BE2C (cell line): ENCODE results near the gene SLC22A15.
"Not testable (repeated sequence)": the region's sequence is repeated elsewhere in the genome, so short reads cannot be mapped to it uniquely, and the experiment has no call there.

Experiments used
- DNase-seq: peaks from one replicate; pipeline ENCODE4 v3.0.0-alpha.2; 2020
- H3K27me3 ChIP-seq: fragments of 250-450 bp; sonication (Bioruptor Pico); 2 replicates; pipeline ENCODE4 v1.5.1; 2020; ENCODE audit warnings: mild to moderate bottlenecking
- H3K36me3 ChIP-seq: fragments of 250-450 bp; sonication (Bioruptor Pico); 2 replicates; pipeline ENCODE4 v1.5.1; 2020; ENCODE audit warnings: mild to moderate bottlenecking
- H3K4me1 ChIP-seq: fragments of 250-450 bp; sonication (Bioruptor Pico); 2 replicates; pipeline ENCODE4 v1.5.1; 2020
- H3K4me3 ChIP-seq: 2 replicates; pipeline ENCODE4 v1.5.1; 2011; ENCODE audit warnings: low read depth, low read length
- H3K9me3 ChIP-seq: fragments of 250-450 bp; sonication (Bioruptor Pico); 2 replicates; pipeline ENCODE4 v1.5.1; 2020
- TF ChIP-seq, protein P1 (sequence below): IDR thresholded peaks from 2 replicates; pipeline ENCODE4 v1.5.1; 2012; ENCODE audit warnings: mild to moderate bottlenecking, low read depth, low read length

The SLC22A15 gene

DNA sequence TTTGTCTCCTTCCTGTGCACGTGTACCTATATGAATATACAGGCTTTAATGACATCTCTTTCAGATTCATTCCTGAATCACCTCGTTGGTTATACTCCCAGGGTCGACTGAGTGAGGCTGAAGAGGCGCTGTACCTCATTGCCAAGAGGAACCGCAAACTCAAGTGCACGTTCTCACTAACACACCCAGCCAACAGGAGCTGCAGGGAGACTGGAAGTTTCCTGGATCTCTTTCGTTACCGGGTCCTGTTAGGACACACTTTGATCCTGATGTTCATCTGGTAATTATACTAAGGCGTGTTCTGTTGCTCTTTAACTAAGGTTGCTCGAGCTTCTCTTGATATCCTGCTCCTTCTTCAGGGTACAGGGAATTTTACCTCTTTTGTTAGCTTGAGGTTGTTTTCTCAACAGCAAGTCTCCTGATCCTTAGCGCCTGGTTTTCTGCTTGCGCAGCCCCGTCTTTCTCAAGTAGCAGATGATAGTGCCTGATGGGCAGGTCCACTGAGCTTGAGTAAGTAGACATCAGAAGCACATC, 55.1 kb downstream of the SLC22A15 start:
- H3K36me3 ChIP-seq = no peaks in the 10 kb centered on the region

DNA sequence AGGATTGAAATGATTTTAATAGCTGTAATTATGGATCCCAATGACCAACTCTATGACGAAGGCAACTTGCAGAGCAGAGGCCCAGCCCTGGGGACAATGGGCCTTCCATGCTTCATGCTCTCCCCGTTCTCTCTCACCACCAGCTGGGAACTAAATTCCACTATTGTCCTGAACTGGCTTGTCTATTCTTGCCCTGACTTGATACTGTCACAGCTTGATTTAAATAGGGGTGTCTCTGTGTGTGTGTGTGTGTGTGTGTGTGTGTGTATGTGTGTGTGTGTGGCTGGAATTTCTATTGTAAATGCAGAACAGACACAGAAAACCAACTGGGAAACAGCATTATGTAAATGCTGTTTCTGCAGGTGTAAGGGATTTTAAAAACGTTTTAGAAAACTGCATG, 57.0 kb downstream of the SLC22A15 start:
- H3K4me1 ChIP-seq = no peaks in the 10 kb centered on the region
- H3K9me3 ChIP-seq = no peaks in the 10 kb centered on the region
- no peaks in the 10 kb centered on the region for H3K36me3 ChIP-seq
- peaks cover 7% of the 10 kb centered on the region for H3K27me3 ChIP-seq
- TF ChIP-seq, protein P1, sequence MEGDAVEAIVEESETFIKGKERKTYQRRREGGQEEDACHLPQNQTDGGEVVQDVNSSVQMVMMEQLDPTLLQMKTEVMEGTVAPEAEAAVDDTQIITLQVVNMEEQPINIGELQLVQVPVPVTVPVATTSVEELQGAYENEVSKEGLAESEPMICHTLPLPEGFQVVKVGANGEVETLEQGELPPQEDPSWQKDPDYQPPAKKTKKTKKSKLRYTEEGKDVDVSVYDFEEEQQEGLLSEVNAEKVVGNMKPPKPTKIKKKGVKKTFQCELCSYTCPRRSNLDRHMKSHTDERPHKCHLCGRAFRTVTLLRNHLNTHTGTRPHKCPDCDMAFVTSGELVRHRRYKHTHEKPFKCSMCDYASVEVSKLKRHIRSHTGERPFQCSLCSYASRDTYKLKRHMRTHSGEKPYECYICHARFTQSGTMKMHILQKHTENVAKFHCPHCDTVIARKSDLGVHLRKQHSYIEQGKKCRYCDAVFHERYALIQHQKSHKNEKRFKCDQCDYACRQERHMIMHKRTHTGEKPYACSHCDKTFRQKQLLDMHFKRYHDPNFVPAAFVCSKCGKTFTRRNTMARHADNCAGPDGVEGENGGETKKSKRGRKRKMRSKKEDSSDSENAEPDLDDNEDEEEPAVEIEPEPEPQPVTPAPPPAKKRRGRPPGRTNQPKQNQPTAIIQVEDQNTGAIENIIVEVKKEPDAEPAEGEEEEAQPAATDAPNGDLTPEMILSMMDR = no peak
- DNase-seq = no peak
- H3K4me3 ChIP-seq = no peak overlapping the region

More for the DNA sequence above, 55.1 kb downstream of the SLC22A15 start:
- H3K27me3 ChIP-seq = peaks cover 10% of the 10 kb centered on the region
- H3K4me3 ChIP-seq = no peak overlapping the region
- H3K9me3 ChIP-seq = no peaks in the 10 kb centered on the region
- no peaks in the 10 kb centered on the region for H3K4me1 ChIP-seq
- DNase-seq = no peak
- TF ChIP-seq, protein P1 = no peak

DNA sequence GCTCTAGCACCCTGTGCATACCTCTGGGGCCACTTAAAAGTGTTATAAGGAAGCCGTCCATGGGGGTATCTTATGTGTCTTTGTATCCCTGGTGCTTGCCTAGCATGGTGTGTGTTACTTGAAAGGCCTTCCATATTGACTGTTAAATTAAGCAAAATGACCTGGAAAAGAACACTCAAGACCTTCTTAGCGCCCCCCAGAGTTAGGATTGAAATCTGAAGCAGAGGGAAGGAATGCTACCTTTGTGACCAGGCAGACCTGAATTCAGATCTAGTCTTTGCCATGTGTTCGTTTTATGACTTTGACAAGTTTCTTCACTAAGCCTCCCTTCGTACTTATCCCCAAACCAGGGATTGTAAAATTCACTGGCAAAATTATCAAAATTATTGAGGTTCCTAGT, 59.9 kb downstream of the SLC22A15 start:
- H3K9me3 ChIP-seq = no peaks in the 10 kb centered on the region
- H3K4me1 ChIP-seq = no peaks in the 10 kb centered on the region
- DNase-seq = no peak
- no peak overlapping the region for H3K4me3 ChIP-seq
- H3K36me3 ChIP-seq = no peaks in the 10 kb centered on the region
- TF ChIP-seq, protein P1 = no peak
- H3K27me3 ChIP-seq = no peaks in the 10 kb centered on the region; the same call in 1 of the 2 replicates

DNA sequence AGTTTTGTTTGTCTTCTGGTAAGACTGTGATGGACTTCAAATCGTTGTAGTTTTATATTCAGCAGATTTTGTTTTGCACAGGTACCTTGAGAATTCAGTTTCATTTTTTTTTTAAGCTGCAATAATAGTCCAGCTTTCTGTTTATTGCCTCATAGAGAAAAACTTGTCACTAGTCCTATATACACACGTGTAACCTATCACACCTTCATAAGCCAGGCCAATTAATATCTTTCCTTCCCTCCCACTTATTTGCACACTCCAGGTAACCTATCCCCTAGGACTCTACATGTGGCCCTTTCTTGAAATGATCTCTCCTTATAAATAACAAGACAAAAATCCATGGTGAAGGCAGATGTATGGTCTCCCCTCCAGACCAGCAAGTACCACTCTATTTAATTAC, 62.4 kb downstream of the SLC22A15 start:
- no peaks in the 10 kb centered on the region for H3K27me3 ChIP-seq
- H3K9me3 ChIP-seq = no peaks in the 10 kb centered on the region
- no peaks in the 10 kb centered on the region for H3K36me3 ChIP-seq
- H3K4me1 ChIP-seq = no peaks in the 10 kb centered on the region
- DNase-seq = no peak
- no peak overlapping the region for H3K4me3 ChIP-seq
- TF ChIP-seq, protein P1 = no peak

DNA sequence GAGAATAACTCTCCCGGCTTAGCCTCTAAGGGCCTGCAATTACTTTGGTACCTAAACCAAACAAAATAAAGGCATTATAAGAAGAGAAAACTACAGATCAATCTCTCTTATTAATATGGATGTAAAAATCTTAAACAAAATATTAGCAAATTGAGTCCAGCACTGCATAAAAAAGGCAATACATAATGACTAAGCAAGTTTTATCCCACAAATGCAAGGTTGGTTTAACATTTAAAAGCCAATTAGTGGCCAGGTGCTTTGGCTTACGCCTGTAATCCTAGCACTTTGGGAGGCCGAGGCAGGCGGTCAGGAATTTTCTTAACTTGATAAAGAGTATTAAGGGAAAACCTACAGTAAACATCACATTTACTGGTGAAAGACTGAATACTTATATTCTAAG, 67.8 kb downstream of the SLC22A15 start:
- TF ChIP-seq, protein P1 = no peak
- Histone ChIP-seq H3K9me3 (no peaks in the 10 kb centered on the region), H3K4me1 (no peaks in the 10 kb centered on the region), H3K27me3 (peaks cover 8% of the 10 kb centered on the region), H3K36me3 (no peaks in the 10 kb centered on the region), H3K4me3 (no peak overlapping the region)
- DNase-seq = no peak

DNA sequence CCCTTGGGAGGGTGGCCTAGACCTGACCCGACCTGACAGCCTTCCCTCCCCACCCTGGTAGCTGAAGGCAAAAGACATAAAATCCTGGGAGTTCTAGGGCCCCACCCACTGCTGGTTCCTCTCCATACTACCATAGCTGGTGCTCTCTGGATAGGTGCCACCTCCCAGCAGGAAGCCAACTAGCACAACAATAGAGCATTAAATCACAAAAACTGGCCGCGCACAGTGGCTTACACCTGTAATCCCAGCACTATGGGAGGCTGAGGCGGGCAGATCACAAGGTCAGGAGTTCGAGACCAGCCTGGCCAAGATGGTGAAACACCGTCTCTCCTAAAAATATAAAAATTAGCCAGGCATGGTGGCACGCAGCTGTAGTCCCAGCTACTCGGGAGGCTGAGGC, 70.6 kb downstream of the SLC22A15 start:
- H3K27me3 ChIP-seq, H3K36me3 ChIP-seq, H3K4me3 ChIP-seq, H3K4me1 ChIP-seq, DNase-seq, H3K9me3 ChIP-seq: not testable (repeated sequence)

DNA sequence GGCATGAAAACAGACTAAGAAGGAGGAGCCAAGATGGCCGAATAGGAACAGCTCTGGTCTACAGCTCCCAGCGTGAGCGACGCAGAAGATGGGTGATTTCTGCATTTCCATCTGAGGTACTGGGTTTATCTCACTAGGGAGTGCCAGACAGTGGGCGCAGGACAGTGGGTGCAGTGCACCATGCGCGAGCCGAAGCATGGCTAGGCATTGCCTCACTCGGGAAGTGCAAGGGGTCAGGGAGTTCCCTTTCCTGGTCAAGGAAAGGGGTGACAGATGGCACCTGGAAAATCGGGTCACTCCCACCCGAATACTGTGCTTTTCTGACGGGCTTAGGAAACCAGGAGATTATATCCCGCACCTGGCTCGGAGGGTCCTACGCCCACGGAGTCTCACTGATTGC, 75.6 kb downstream of the SLC22A15 start:
- not testable (repeated sequence) for DNase-seq, H3K9me3 ChIP-seq, H3K4me3 ChIP-seq, H3K36me3 ChIP-seq, H3K4me1 ChIP-seq, H3K27me3 ChIP-seq
